Keratinocyte (primary cell): ENCODE data around the gene ERC2. TPM values are rescaled to one million over a fixed set of nuclear protein-coding genes. Genes with fewer than 3 reads are reported as not detected.

Experiments used
- DNase-seq: peaks from one replicate; pipeline ENCODE4 v3.0.0-alpha.2; 2011; ENCODE audit warnings: low read depth, missing footprints, low spot score
- FAIRE-seq: peaks from 2 replicates; lab custom pipeline; 2011; peaks lifted over from hg19 to GRCh38; lab: Jason Lieb, UNC
- H2AFZ ChIP-seq: 2 replicates; pipeline ENCODE4 v1.6.0; 2012; ENCODE audit warnings: low read length, control low read depth, inconsistent platforms; ENCODE audit not compliant: control insufficient read depth
- H3K27ac ChIP-seq: 2 replicates; pipeline ENCODE4 v1.5.1; 2011; ENCODE audit warnings: low read length; ENCODE audit not compliant: control insufficient read depth, insufficient read depth
- H3K27me3 ChIP-seq: 3 replicates; pipeline ENCODE4 v1.6.0; 2011; ENCODE audit warnings: low read length; ENCODE audit not compliant: control insufficient read depth, insufficient read depth; ENCODE audit errors: extremely low read depth
- H3K36me3 ChIP-seq, 2 experiments: 2 replicates in 1 of 2; 3 replicates in 1 of 2; pipeline ENCODE4 v1.5.1; 2011; ENCODE audit warnings: low read length in 2 of 2, mild to moderate bottlenecking in 1 of 2; ENCODE audit not compliant: control insufficient read depth in 2 of 2, insufficient read depth in 2 of 2; ENCODE audit errors: extremely low read depth in 1 of 2
- H3K4me1 ChIP-seq: 3 replicates; pipeline ENCODE4 v1.5.1; 2011; ENCODE audit warnings: low read length; ENCODE audit not compliant: control insufficient read depth, insufficient read depth; ENCODE audit errors: extremely low read depth
- H3K4me2 ChIP-seq: 3 replicates; pipeline ENCODE4 v1.6.0; 2011; ENCODE audit warnings: low read depth, low read length; ENCODE audit not compliant: control insufficient read depth, insufficient read depth; ENCODE audit errors: extremely low read depth
- H3K4me3 ChIP-seq, 3 experiments: fragments of 200-600 bp in 1 of 3; sonication (generic) in 1 of 3; 2 replicates in 2 of 3; 3 replicates in 1 of 3; pipeline ENCODE4 v1.5.1; 2011 to 2016; ENCODE audit warnings: low read length in 3 of 3, mild to moderate bottlenecking in 3 of 3, control low read depth in 2 of 3, inconsistent platforms in 1 of 3, low read depth in 1 of 3, mixed read lengths in 1 of 3, mixed run types in 1 of 3, moderate library complexity in 1 of 3; ENCODE audit not compliant: control insufficient read depth in 2 of 3, insufficient read depth in 2 of 3; ENCODE audit errors: extremely low read depth in 1 of 3
- H3K79me2 ChIP-seq: 2 replicates; pipeline ENCODE4 v1.6.0; 2012; ENCODE audit warnings: low read length; ENCODE audit not compliant: control insufficient read depth, insufficient read depth
- H3K9ac ChIP-seq: 3 replicates; pipeline ENCODE4 v1.6.0; 2011; ENCODE audit warnings: low read length; ENCODE audit not compliant: control insufficient read depth, insufficient read depth; ENCODE audit errors: extremely low read depth
- H3K9me1 ChIP-seq: 3 replicates; pipeline ENCODE4 v1.6.0; 2011; ENCODE audit warnings: low read length; ENCODE audit not compliant: control insufficient read depth, insufficient read depth; ENCODE audit errors: extremely low read depth
- H3K9me3 ChIP-seq: 2 replicates; pipeline ENCODE4 v1.5.1; 2012; ENCODE audit warnings: low read depth, low read length; ENCODE audit not compliant: control insufficient read depth
- H4K20me1 ChIP-seq: 3 replicates; pipeline ENCODE4 v1.6.0; 2011; ENCODE audit warnings: low read length; ENCODE audit not compliant: control insufficient read depth, insufficient read depth; ENCODE audit errors: extremely low read depth
- CTCF ChIP-seq, 3 experiments: IDR thresholded peaks in 1 of 3; conservative IDR thresholded peaks in 1 of 3; optimal IDR thresholded peaks in 1 of 3; 2 replicates in 2 of 3; 3 replicates in 1 of 3; pipeline versions ENCODE3 to v1.5.1; 2011; ENCODE audit warnings: low read length in 3 of 3, mild to moderate bottlenecking in 3 of 3, moderate library complexity in 2 of 3, control low read depth in 1 of 3, inconsistent platforms in 1 of 3; ENCODE audit not compliant: insufficient read depth in 2 of 3; ENCODE audit errors: extremely low read depth in 1 of 3
- EZH2 ChIP-seq: IDR thresholded peaks from one replicate; pipeline ENCODE4 v1.6.1; 2012; ENCODE audit warnings: inconsistent platforms, mild to moderate bottlenecking, low read length, moderate library complexity
- dilution Hi-C: fragments of 300-500 bp; cut with MboI; formaldehyde crosslinking; loops from one replicate; pipeline ENCODE4 v1.7.0; 2020; ENCODE audit warnings: low sequenced_read_pairs; ENCODE audit not compliant: extremely low pct_ligation_motif_present
- polyA plus RNA-seq, 5 experiments: library from polyadenylated mRNA; depleted of rRNA in 3 of 5; stranded (reverse) in 3 of 5; stranded (forward) in 1 of 5; unstranded in 1 of 5; fragments of >200 nt; gene quantifications; 1 replicate in 1 of 5; 2 replicates in 3 of 5; 3 replicates in 1 of 5; pipeline versions ENCODE4 v1.2.1 to v1.2.3, GENCODE V29; 2011 to 2012; ENCODE audit warnings: missing spikeins in 2 of 5, low read depth in 1 of 5, low replicate concordance in 1 of 5

Gene ERC2
- polyA plus RNA-seq, 1 donor (not counting 4 experiments of a cell fraction or from before 2014, with no cell fraction given): 0.08 TPM

GRCh38 chr3:56397798-56398197, 70.5 kb downstream of the ERC2 start:
- no peaks in the 10 kb centered on the region for H3K27me3 ChIP-seq
- FAIRE-seq (no peak), DNase-seq (no peak)
- H3K36me3 ChIP-seq: no peaks in the 10 kb centered on the region
- H3K9me1 ChIP-seq: no peaks in the 10 kb centered on the region
- dilution Hi-C loops: no loop called here
- no peaks in the 10 kb centered on the region for H3K9me3 ChIP-seq
- no peak overlapping the region for H3K9ac ChIP-seq
- H3K4me1 ChIP-seq: no peaks in the 10 kb centered on the region
- no peak overlapping the region for H3K4me3 ChIP-seq
- no peaks in the 10 kb centered on the region for H4K20me1 ChIP-seq
- no peak overlapping the region for H3K27ac ChIP-seq
- no peak overlapping the region for H3K4me2 ChIP-seq
- no peaks in the 10 kb centered on the region for H3K79me2 ChIP-seq
- TF ChIP-seq EZH2 (no peak), CTCF (optimal IDR thresholded peaks at IDR 0.05 in 1 of 3, IDR thresholded peaks at IDR 0.05 in 1 of 3, conservative IDR thresholded peaks at IDR 0.05 in 1 of 3; ENCODE audit: extremely low read depth in 1 of 3, insufficient read depth in 2 of 3, low read length in 3 of 3) (no peak)
- no peak overlapping the region for H2AFZ ChIP-seq

- Histone ChIP-seq H4K20me1 (no peaks in the 10 kb centered on the region), H3K9me1 (no peaks in the 10 kb centered on the region), H3K27me3 (no peaks in the 10 kb centered on the region), H3K79me2 (no peaks in the 10 kb centered on the region), H3K4me3 (no peak overlapping the region), H3K27ac (no peak overlapping the region), H2AFZ (no peak overlapping the region), H3K36me3 (no peaks in the 10 kb centered on the region), H3K9ac (no peak overlapping the region), H3K4me2 (no peak overlapping the region), H3K9me3 (no peaks in the 10 kb centered on the region), H3K4me1 (no peaks in the 10 kb centered on the region)
- TF ChIP-seq CTCF (optimal IDR thresholded peaks at IDR 0.05 in 1 of 3, IDR thresholded peaks at IDR 0.05 in 1 of 3, conservative IDR thresholded peaks at IDR 0.05 in 1 of 3; ENCODE audit: extremely low read depth in 1 of 3, insufficient read depth in 2 of 3, low read length in 3 of 3) (no peak), EZH2 (no peak)
- DNase-seq (no peak), FAIRE-seq (no peak)
- dilution Hi-C loops: no loop called here
These were observed 79.0 kb downstream of the ERC2 start for GRCh38 chr3:56389183-56389830.
